Lower leg skin (tissue), 4 donors: ENCODE results near the gene ACVRL1. TPM values are rescaled to one million over a fixed set of nuclear protein-coding genes. Genes with fewer than 3 reads are reported as not detected.

ENCODE experiments used
- DNase-seq, 2 donors: peaks; one replicate each; pipeline ENCODE4 v3.0.0-alpha.2; 2019; ENCODE audit warnings: low spot score in 2 of 2
- H3K4me3 ChIP-seq: fragments of 200-600 bp; sonication (generic); 2 replicates; pipeline ENCODE4 v1.5.1; 2017; ENCODE audit warnings: mild to moderate bottlenecking, low read depth; ENCODE audit not compliant: poor library complexity, severe bottlenecking
- POLR2A ChIP-seq, 2 donors: fragments of 450-650 bp; IDR thresholded peaks; one replicate each; pipeline ENCODE4 v1.6.1; 2016 to 2017; ENCODE audit warnings: antibody characterized with exemption in 2 of 2, mild to moderate bottlenecking in 1 of 2, moderate library complexity in 1 of 2
- WGBS, 2 donors: methylation state at CpG; one replicate each; pipeline ENCODE4 v1.1.5; 2018; 5-methylcytosine and 5-hydroxymethylcytosine counted together
- intact Hi-C: fragments of 100-400 bp; cut with DNase I; formaldehyde crosslinking; loops from one replicate; pipeline ENCODE4 v1.15.0; 2023; ENCODE audit warnings: low total_unique reads
- total RNA-seq, 4 donors: library from RNA; depleted of rRNA; stranded (reverse); fragments of >200 nt; gene quantifications; one replicate each; pipeline ENCODE4 v1.1.0, GENCODE V29; 2016
- TF ChIP-seq, protein P1 (sequence below), 3 donors: fragments of 450-650 bp; IDR thresholded peaks; one replicate each; pipeline ENCODE4 v1.5.1; 2016; ENCODE audit warnings: antibody characterized with exemption in 3 of 3, mild to moderate bottlenecking in 3 of 3, moderate library complexity in 2 of 3

Gene ACVRL1
- total RNA-seq, 4 donors from 2014 or later, result 12.9 to 99.8 (median 39.9) TPM

DNA sequence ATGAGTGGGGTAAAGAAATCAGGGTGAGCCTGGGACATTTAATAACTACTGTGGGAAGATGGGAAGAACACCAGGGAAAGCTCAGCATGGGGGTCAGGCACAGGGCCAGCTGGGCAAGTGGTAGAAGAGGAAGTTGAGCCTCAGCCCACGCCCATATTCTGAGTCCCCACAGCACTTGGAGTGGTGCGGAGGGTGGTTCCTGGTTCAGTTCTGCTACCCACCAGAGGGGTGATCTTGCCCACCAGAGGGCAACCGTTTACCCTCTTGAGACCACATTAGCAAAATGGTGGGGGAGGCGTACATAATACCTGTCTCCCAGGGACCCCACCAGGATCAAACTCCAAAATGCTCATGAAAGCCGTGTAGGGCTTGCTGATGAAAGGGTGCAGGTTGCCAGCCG, 36.2 kb upstream of the ACVRL1 start:
- H3K4me3 ChIP-seq, result no peak overlapping the region
- no peak for DNase-seq
- intact Hi-C loops, result no loop called here
- TF ChIP-seq, protein P1, sequence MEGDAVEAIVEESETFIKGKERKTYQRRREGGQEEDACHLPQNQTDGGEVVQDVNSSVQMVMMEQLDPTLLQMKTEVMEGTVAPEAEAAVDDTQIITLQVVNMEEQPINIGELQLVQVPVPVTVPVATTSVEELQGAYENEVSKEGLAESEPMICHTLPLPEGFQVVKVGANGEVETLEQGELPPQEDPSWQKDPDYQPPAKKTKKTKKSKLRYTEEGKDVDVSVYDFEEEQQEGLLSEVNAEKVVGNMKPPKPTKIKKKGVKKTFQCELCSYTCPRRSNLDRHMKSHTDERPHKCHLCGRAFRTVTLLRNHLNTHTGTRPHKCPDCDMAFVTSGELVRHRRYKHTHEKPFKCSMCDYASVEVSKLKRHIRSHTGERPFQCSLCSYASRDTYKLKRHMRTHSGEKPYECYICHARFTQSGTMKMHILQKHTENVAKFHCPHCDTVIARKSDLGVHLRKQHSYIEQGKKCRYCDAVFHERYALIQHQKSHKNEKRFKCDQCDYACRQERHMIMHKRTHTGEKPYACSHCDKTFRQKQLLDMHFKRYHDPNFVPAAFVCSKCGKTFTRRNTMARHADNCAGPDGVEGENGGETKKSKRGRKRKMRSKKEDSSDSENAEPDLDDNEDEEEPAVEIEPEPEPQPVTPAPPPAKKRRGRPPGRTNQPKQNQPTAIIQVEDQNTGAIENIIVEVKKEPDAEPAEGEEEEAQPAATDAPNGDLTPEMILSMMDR (IDR thresholded peaks at IDR 0.05), result no peak
- WGBS, 2 donors, result 61 to 80% methylated on average over 6 of the region's 6 CpGs

DNA sequence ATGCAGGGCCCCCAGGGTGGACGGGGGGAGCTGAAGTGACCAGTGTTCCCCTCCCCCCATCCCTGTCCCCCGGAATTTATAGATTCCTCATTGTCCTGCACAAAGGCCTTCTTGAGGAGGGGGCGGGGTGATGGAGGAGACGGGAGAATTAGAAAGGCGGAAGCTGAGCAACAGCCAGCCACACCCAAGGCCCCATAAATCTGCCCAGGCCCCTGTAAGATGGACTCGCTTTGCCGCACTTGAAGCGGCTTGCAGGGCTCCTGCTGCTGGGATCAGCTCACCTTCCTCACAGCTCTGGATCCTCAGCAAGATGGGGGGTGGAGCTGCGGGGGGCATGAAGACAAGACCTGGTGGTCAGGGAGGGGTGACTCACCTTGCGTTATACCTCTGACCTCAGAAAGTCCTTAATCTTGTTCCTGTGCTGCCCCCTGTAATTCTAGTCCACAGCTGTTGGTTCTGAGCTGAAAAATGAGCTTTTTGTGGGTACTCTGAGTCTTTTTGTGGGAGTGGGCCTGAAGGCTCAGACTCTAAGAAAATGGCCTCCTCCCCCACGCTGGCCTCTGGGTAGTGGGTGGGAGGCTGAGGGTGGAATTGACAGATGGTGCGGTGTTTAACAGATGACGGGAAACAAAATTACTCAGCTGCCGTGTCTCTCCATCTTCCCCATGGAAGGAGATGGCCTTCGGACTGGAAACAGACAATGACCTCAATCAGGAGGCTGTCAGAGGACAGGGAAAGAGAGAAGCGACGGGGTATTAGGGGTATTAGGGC, 35.2 kb upstream of the ACVRL1 start:
- 69 to 70% methylated on average over 16 to 17 of the region's 17 CpGs for WGBS, 2 donors
- intact Hi-C loops, result no loop called here

DNA sequence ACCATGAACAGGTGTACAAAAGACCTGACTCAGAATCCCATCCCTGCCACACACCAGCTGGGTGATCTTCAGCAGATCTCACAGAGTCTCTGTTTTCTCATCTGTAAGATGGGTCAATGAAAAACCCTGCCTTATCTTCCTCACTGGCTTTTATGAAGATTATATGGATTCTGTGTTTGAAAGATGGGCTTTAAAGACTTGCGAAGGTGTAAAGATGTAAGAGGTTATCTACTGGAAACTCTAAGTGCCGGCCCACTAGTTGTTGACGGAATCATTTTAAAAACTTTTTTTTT, 34.7 kb upstream of the ACVRL1 start:
- DNase-seq, result no peak
- no peak overlapping the region for H3K4me3 ChIP-seq
- 90 to 92% methylated on average over 3 of the region's 3 CpGs for WGBS, 2 donors
- intact Hi-C loops, result no loop called here
- TF ChIP-seq, protein P1 (IDR thresholded peaks at IDR 0.05), result no peak
- no peak for TF ChIP-seq POLR2A (IDR thresholded peaks at IDR 0.05)

More for the DNA sequence above, 35.2 kb upstream of the ACVRL1 start:
- no peak overlapping the region for H3K4me3 ChIP-seq
- TF ChIP-seq, protein P1 (IDR thresholded peaks at IDR 0.05), result no peak
- TF ChIP-seq POLR2A (IDR thresholded peaks at IDR 0.05), result no peak
- no peak for DNase-seq

DNA sequence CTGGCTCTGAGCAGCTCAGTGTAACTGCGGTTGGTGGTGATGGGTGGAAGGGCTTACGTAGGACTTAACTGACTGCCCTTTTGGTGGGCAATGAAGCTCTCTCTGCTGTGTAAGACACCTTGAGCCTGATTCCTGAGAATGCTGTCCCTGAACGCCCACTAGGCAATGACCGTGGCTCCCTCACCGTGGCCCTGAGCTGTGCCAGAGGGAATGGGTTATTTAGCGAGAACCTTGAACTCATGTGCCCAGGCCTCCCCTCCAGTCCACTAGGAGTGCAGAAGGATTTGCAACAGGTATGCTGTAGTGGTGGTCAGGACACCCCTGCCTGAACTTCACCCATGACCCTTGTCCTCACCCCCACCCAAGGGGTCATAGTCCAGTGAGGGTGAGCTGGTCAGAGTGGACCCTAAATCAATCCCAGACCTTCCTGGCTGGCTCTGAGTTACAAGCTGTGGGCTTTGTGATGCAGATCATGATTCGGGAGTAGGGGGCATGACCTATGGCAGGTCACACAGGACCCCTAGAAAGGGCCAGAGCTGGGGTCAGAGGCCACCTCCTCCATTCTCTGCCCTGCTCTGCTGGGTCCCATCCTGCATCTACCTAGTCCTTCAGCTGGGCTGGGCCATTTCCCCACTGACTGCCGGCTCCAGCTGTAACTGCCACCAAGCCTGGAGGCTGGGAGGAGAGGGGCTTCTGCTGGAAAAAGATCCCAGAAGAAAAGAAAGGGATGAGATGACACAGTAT, 33.9 kb upstream of the ACVRL1 start:
- no peak for DNase-seq
- intact Hi-C loops, result no loop called here
- no peak overlapping the region for H3K4me3 ChIP-seq
- WGBS, 2 donors, result 74 to 80% methylated on average over 8 of the region's 8 CpGs
- TF ChIP-seq POLR2A (IDR thresholded peaks at IDR 0.05), result no peak
- TF ChIP-seq, protein P1 (IDR thresholded peaks at IDR 0.05), result no peak

DNA sequence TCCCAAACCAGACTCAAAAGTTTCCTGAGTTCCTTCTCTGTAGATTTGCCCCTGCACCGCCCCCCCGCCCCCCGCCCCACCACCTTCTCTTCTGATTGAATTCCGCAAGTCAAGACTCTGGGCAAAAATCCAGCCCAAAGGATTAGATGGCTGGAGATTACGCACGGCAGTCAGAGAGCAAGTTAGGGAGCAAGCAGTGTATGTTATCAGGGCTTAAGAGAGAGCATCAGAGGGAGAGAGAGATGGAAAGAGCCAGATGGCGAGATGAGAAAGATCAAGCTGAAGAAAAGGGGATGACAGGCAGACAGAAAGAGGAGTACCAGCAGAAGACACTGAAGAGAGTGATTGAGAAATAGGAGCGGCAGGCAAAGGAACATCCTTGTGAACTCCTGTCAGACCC, 33.3 kb upstream of the ACVRL1 start:
- WGBS, 2 donors, result 48 to 56% methylated on average over 8 of the region's 8 CpGs
- intact Hi-C loops, result no loop called here
- no peak for TF ChIP-seq POLR2A (IDR thresholded peaks at IDR 0.05)
- TF ChIP-seq, protein P1 (IDR thresholded peaks at IDR 0.05), result no peak
- DNase-seq, result no peak
- no peak overlapping the region for H3K4me3 ChIP-seq
